Skin epidermis (tissue), 12 donors: ENCODE data around the gene PCDHGA9.
"Not testable (repeated sequence)": the region's sequence is repeated elsewhere in the genome, so short reads cannot be mapped to it uniquely, and the experiment has no call there.

Source experiments
- H3K27ac ChIP-seq, 21 experiments: fragments of 200-600 bp; sonication (generic) in 11 of 21; one replicate each; pipeline ENCODE4 v1.5.0; 2020; ENCODE audit warnings: mild to moderate bottlenecking in 3 of 21, inconsistent platforms in 2 of 21, moderate library complexity in 2 of 21
- H3K4me3 ChIP-seq, 7 experiments: fragments of 200-600 bp; sonication (generic) in 2 of 7; one replicate each; pipeline ENCODE4 v1.5.0; 2020; ENCODE audit warnings: inconsistent platforms in 2 of 7, mild to moderate bottlenecking in 2 of 7, moderate library complexity in 1 of 7

PCDHGA9 gene

GRCh38 chr5:141409598-141410306 is 7.2 kb downstream of the PCDHGA9 start:
- Histone ChIP-seq H3K4me3 (no peak overlapping the region), H3K27ac (no peak overlapping the region)

GRCh38 chr5:141411575-141411974 is 9.0 kb downstream of the PCDHGA9 start:
- Histone ChIP-seq H3K27ac (no peak overlapping the region), H3K4me3 (no peak overlapping the region)

- Histone ChIP-seq H3K27ac (peak within 1 kb of the TSS in 1 of 21 experiments; percentile 41), H3K4me3 (peak within 1 kb of the TSS in 6 of 7 experiments; percentile 3 to 36 (median 20))
Measured at GRCh38 chr5:141412854-141413539, 10.4 kb downstream of the PCDHGA9 start, which contains the start of gene PCDHGA10. PCDHGA10 (plus strand) TSS chr5:141412987; CDS start chr5:141413176, 189 bp downstream.

- H3K27ac ChIP-seq = no peak overlapping the region
Measured at GRCh38 chr5:141413540-141414069, 11.0 kb downstream of the PCDHGA9 start.

GRCh38 chr5:141414548-141415274 is 12.1 kb downstream of the PCDHGA9 start:
- not testable (repeated sequence) for H3K4me3 ChIP-seq, H3K27ac ChIP-seq

More at GRCh38 chr5:141413540-141414069, 11.0 kb downstream of the PCDHGA9 start:
- peak overlapping the region in 6 of 7 experiments; percentile 3 to 36 (median 20) for H3K4me3 ChIP-seq

- H3K27ac ChIP-seq, H3K4me3 ChIP-seq: not testable (repeated sequence)
Measured at GRCh38 chr5:141415275-141415618, 12.7 kb downstream of the PCDHGA9 start.

- H3K4me3 ChIP-seq = peak within 1 kb of the TSS; percentile 16 to 37 (median 25)
- H3K27ac ChIP-seq = peak within 1 kb of the TSS in 1 of 21 experiments; percentile 12
Measured at GRCh38 chr5:141417494-141418172, 15.1 kb downstream of the PCDHGA9 start, which contains the start of gene PCDHGB7. PCDHGB7 (plus strand) TSS chr5:141417677; CDS start chr5:141417860, 183 bp downstream.

- no peak overlapping the region for H3K27ac ChIP-seq
- no peak overlapping the region for H3K4me3 ChIP-seq
Measured at GRCh38 chr5:141419074-141419880, 16.7 kb downstream of the PCDHGA9 start.

- peak within 1 kb of the TSS in 4 of 7 experiments; percentile 11 to 32 (median 28) for H3K4me3 ChIP-seq
Measured at GRCh38 chr5:141420855-141421488, 18.4 kb downstream of the PCDHGA9 start, which contains the start of gene PCDHGA11. PCDHGA11 (plus strand) TSS chr5:141421051; CDS start chr5:141421228, 177 bp downstream.

GRCh38 chr5:141421489-141421855 is 18.9 kb downstream of the PCDHGA9 start:
- no peak overlapping the region for H3K27ac ChIP-seq
- peak overlapping the region in 3 of 7 experiments; percentile 11 to 32 (median 32) for H3K4me3 ChIP-seq

More at GRCh38 chr5:141420855-141421488, 18.4 kb downstream of the PCDHGA9 start, which contains the start of gene PCDHGA11:
- H3K27ac ChIP-seq = no peak within 1 kb of the TSS

GRCh38 chr5:141422742-141423291 is 20.2 kb downstream of the PCDHGA9 start:
- H3K4me3 ChIP-seq = no peak overlapping the region
- no peak overlapping the region for H3K27ac ChIP-seq

- H3K4me3 ChIP-seq = no peak overlapping the region
Measured at GRCh38 chr5:141427783-141428426, 25.3 kb downstream of the PCDHGA9 start.

GRCh38 chr5:141430332-141431113 is 27.9 kb downstream of the PCDHGA9 start, which contains the start of gene PCDHGA12:
PCDHGA12 (plus strand) TSS chr5:141430507; CDS start chr5:141430760, 253 bp downstream.
- Histone ChIP-seq H3K27ac (no peak within 1 kb of the TSS), H3K4me3 (peak within 1 kb of the TSS in 3 of 7 experiments; percentile 6 to 15 (median 12))

More at GRCh38 chr5:141427783-141428426, 25.3 kb downstream of the PCDHGA9 start:
- H3K27ac ChIP-seq = no peak overlapping the region

GRCh38 chr5:141431286-141431685 is 28.7 kb downstream of the PCDHGA9 start:
- Histone ChIP-seq H3K27ac (no peak overlapping the region), H3K4me3 (peak overlapping the region in 3 of 7 experiments; percentile 6 to 15 (median 12))

- not testable (repeated sequence) for H3K27ac ChIP-seq, H3K4me3 ChIP-seq
Measured at GRCh38 chr5:141432308-141432707, 29.7 kb downstream of the PCDHGA9 start.

- not testable (repeated sequence) for H3K27ac ChIP-seq, H3K4me3 ChIP-seq
Measured at GRCh38 chr5:141432726-141433125, 30.1 kb downstream of the PCDHGA9 start.
